Measurements from ENCODE around the gene PITX3. TPM values are rescaled to one million over a fixed set of nuclear protein-coding genes. Genes with fewer than 3 reads are reported as not detected.
"Not testable (repeated sequence)": the region's sequence is repeated elsewhere in the genome, so short reads cannot be mapped to it uniquely, and the experiment has no call there.

PITX3 gene
- total RNA-seq, 1 donor from 2014 or later: 2.7 TPM

GRCh38 chr10:102220612-102221011 lies 20.7 kb downstream of the PITX3 start:
- TF ChIP-seq CTCF (conservative IDR thresholded peaks at IDR 0.05; ENCODE audit: low read depth, low read length): no peak

GRCh38 chr10:102219370-102219769 lies 21.9 kb downstream of the PITX3 start:
- DNase-seq (ENCODE audit: low read depth): no peak
- TF ChIP-seq CTCF (conservative IDR thresholded peaks at IDR 0.05; ENCODE audit: low read depth, low read length): no peak
- no peak overlapping the region for H3K4me3 ChIP-seq (ENCODE audit: low read depth, low read length)

More at GRCh38 chr10:102220612-102221011, 20.7 kb downstream of the PITX3 start:
- no peak for DNase-seq (ENCODE audit: low read depth)
- no peak overlapping the region for H3K4me3 ChIP-seq (ENCODE audit: low read depth, low read length)

GRCh38 chr10:102213599-102213998 lies 27.7 kb downstream of the PITX3 start:
- H3K4me3 ChIP-seq (ENCODE audit: low read depth, low read length); DNase-seq (ENCODE audit: low read depth): not testable (repeated sequence)

- TF ChIP-seq CTCF (conservative IDR thresholded peaks at IDR 0.05; ENCODE audit: low read depth, low read length): no peak
- H3K4me3 ChIP-seq (ENCODE audit: low read depth, low read length): no peak overlapping the region
- no peak for DNase-seq (ENCODE audit: low read depth)
These were observed 29.6 kb downstream of the PITX3 start for GRCh38 chr10:102211615-102212299.

GRCh38 chr10:102208311-102209035 lies 32.8 kb downstream of the PITX3 start:
- DNase-seq (ENCODE audit: low read depth): no peak
- no peak overlapping the region for H3K4me3 ChIP-seq (ENCODE audit: low read depth, low read length)

GRCh38 chr10:102202386-102202785 lies 38.9 kb downstream of the PITX3 start:
- TF ChIP-seq CTCF (conservative IDR thresholded peaks at IDR 0.05; ENCODE audit: low read depth, low read length): no peak
- DNase-seq (ENCODE audit: low read depth): no peak
- H3K4me3 ChIP-seq (ENCODE audit: low read depth, low read length): no peak overlapping the region

More at GRCh38 chr10:102208311-102209035, 32.8 kb downstream of the PITX3 start:
- TF ChIP-seq CTCF (conservative IDR thresholded peaks at IDR 0.05; ENCODE audit: low read depth, low read length): no peak

- no peak for TF ChIP-seq CTCF (conservative IDR thresholded peaks at IDR 0.05; ENCODE audit: low read depth, low read length)
- no peak overlapping the region for H3K4me3 ChIP-seq (ENCODE audit: low read depth, low read length)
- DNase-seq (ENCODE audit: low read depth): no peak
These were observed 40.3 kb downstream of the PITX3 start for GRCh38 chr10:102200751-102201640.
